Suprapubic skin (tissue), 4 donors: ENCODE measurements around the gene IGFBP4. TPM values are rescaled to one million over a fixed set of nuclear protein-coding genes. Genes with fewer than 3 reads are reported as not detected.

Experiments
- DNase-seq, 2 donors: peaks; one replicate each; pipeline ENCODE4 v3.0.0-alpha.2; 2019; ENCODE audit warnings: low spot score in 2 of 2
- H3K27ac ChIP-seq: fragments of 200-600 bp; sonication (generic); one replicate; pipeline ENCODE4 v1.5.1; 2019
- H3K27me3 ChIP-seq: fragments of 200-600 bp; sonication (generic); one replicate; pipeline ENCODE4 v1.5.1; 2019
- H3K36me3 ChIP-seq: fragments of 200-600 bp; sonication (generic); one replicate; pipeline ENCODE4 v1.5.1; 2019
- H3K4me1 ChIP-seq: fragments of 200-600 bp; sonication (generic); one replicate; pipeline ENCODE4 v1.5.1; 2019
- H3K4me3 ChIP-seq: fragments of 200-600 bp; sonication (generic); one replicate; pipeline ENCODE4 v1.5.1; 2019; ENCODE audit warnings: mild to moderate bottlenecking
- H3K9me3 ChIP-seq: fragments of 200-600 bp; sonication (generic); one replicate; pipeline ENCODE4 v1.5.1; 2019
- EP300 ChIP-seq: sonication (generic); formaldehyde crosslinking; IDR thresholded peaks from one replicate; pipeline ENCODE4 v1.6.1; 2017; ENCODE audit warnings: antibody characterized with exemption
- POLR2A ChIP-seq, 2 donors: fragments of 450-650 bp; IDR thresholded peaks; one replicate each; pipeline ENCODE4 v1.6.1; 2017; ENCODE audit warnings: antibody characterized with exemption in 2 of 2, mild to moderate bottlenecking in 2 of 2, moderate library complexity in 2 of 2
- POLR2AphosphoS5 ChIP-seq, 3 donors: sonication (generic); formaldehyde crosslinking; IDR thresholded peaks; one replicate each; pipeline ENCODE4 v1.6.1; 2017; ENCODE audit warnings: antibody characterized with exemption in 3 of 3
- WGBS: methylation state at CpG from one replicate; pipeline ENCODE4 v1.1.5; 2018; 5-methylcytosine and 5-hydroxymethylcytosine counted together
- total RNA-seq, 4 donors: library from RNA; depleted of rRNA; stranded (reverse); fragments of >200 nt; gene quantifications; one replicate each; pipeline ENCODE4 v1.1.0, GENCODE V29; 2016
- TF ChIP-seq, protein P1 (sequence below), 2 donors: fragments of 200-600 bp in 1 of 2; fragments of 450-650 bp in 1 of 2; sonication (generic) in 1 of 2; IDR thresholded peaks; one replicate each; pipeline ENCODE4 v1.5.1; 2016 to 2019; ENCODE audit warnings: antibody characterized with exemption in 2 of 2, mild to moderate bottlenecking in 1 of 2, moderate library complexity in 1 of 2

IGFBP4 gene
- total RNA-seq, 4 donors from 2014 or later, result 45.0 to 88.8 (median 74.6) TPM

DNA sequence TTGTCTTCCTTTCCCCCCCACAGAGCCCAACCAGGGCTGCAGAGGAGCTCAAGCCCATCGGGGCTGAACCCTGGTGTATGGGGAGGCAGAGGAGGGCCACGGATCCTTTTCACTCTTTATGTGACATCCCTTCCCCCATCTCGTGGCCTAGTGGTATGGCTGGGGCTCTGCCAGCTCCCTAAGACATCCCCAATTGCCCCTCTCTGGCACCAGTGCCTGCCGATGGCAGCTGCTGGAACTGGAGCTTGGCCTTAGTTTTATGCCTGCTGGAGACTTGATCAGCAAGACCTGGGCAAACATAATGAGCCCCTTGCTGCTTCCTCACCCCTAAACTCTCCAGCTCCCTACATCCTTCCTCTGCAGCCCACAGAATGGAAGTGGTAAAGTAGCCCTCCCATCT lies 17.5 kb upstream of the IGFBP4 start:
- peak in 1 of 2 donors; percentile 40 for DNase-seq
- no peak overlapping the region for H3K27ac ChIP-seq
- H3K36me3 ChIP-seq, result no peaks in the 10 kb centered on the region
- TF ChIP-seq EP300, result no peak
- TF ChIP-seq POLR2AphosphoS5 (IDR thresholded peaks at IDR 0.05), result no peak
- TF ChIP-seq POLR2A (IDR thresholded peaks at IDR 0.05), result no peak
- TF ChIP-seq, protein P1, sequence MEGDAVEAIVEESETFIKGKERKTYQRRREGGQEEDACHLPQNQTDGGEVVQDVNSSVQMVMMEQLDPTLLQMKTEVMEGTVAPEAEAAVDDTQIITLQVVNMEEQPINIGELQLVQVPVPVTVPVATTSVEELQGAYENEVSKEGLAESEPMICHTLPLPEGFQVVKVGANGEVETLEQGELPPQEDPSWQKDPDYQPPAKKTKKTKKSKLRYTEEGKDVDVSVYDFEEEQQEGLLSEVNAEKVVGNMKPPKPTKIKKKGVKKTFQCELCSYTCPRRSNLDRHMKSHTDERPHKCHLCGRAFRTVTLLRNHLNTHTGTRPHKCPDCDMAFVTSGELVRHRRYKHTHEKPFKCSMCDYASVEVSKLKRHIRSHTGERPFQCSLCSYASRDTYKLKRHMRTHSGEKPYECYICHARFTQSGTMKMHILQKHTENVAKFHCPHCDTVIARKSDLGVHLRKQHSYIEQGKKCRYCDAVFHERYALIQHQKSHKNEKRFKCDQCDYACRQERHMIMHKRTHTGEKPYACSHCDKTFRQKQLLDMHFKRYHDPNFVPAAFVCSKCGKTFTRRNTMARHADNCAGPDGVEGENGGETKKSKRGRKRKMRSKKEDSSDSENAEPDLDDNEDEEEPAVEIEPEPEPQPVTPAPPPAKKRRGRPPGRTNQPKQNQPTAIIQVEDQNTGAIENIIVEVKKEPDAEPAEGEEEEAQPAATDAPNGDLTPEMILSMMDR (IDR thresholded peaks at IDR 0.05), result no peak
- H3K9me3 ChIP-seq, result no peaks in the 10 kb centered on the region
- no peak overlapping the region for H3K4me3 ChIP-seq
- no peaks in the 10 kb centered on the region for H3K4me1 ChIP-seq
- WGBS, result 74% methylated on average over 4 of the region's 4 CpGs
- H3K27me3 ChIP-seq, result no peaks in the 10 kb centered on the region

DNA sequence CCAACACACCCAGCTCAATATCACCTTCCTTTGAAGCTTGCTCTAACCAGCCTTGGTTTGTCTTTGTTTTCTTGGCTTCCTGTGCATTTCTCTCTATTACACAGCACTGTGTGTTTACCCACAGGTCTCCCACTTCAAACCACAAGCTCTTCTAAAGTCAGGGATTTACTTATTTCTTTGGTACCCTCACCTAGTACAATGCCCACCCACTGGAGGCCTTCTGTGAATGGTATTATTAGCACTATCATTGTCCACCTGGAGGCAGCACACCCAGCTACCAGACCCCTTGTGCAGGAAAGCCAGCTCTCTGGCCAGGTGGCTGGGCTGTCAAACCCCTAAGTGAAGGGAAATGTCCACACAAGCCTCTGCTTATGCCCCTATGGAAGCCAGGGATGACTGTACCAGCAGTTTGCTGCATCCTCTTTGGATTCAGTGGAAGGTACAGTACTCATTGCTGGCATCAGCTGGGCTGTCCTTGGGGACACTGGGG lies 16.2 kb upstream of the IGFBP4 start:
- no peak overlapping the region for H3K4me3 ChIP-seq
- H3K27me3 ChIP-seq, result no peaks in the 10 kb centered on the region
- H3K36me3 ChIP-seq, result no peaks in the 10 kb centered on the region
- DNase-seq, result peak in 1 of 2 donors; percentile 16
- H3K27ac ChIP-seq, result no peak overlapping the region
- no peaks in the 10 kb centered on the region for H3K4me1 ChIP-seq
- TF ChIP-seq POLR2AphosphoS5 (IDR thresholded peaks at IDR 0.05) (no peak), EP300 (no peak), POLR2A (IDR thresholded peaks at IDR 0.05) (no peak)
- TF ChIP-seq, protein P1 (IDR thresholded peaks at IDR 0.05), result no peak
- H3K9me3 ChIP-seq, result no peaks in the 10 kb centered on the region

DNA sequence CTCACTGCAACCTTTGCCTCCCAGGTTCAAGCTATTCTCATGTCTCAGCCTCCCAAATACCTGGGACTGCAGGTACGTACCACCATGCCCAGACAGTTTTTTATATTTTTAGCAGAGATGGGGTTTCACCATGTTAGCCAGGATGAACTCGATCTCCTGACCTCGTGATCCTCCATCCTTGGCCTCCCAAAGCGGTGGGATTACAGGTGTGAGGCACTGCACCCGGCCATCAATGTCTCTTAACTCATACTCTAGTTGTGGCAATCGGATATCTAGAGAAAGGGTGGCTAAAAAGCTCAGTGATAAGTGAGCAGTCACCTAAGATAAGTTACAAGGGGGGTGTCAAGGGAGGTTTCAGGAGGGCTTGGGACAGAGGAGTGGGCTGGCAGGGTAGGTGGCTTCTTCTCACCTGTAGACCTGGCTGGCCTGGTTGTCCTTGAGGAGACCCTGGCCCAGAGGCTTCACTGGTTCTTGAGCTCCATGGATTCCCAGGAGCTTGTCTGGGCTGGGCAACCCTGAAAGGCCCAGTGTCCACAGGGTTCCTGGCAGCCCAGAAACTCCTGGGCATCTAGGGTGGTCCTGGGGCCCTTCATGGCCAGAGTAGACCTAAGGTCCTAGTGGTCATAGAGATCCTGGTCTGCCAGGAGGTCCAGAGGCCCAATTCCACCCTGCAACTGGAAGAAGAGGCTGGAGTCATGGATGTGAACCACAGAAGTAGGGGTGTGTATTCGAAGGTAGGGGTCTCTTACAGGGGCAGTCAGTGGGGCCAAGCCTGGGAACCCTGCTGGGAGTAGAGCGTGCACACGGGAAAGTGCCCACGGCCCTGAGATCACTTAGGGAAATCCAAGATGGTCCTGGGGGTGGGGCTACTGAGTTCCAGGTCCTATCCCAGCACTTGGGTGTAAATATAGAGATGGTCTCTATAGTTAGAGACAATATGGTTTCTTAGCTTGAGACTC lies 12.7 kb upstream of the IGFBP4 start:
- H3K9me3 ChIP-seq, result no peaks in the 10 kb centered on the region
- no peaks in the 10 kb centered on the region for H3K27me3 ChIP-seq
- H3K36me3 ChIP-seq, result no peaks in the 10 kb centered on the region
- no peak for TF ChIP-seq POLR2AphosphoS5 (IDR thresholded peaks at IDR 0.05)
- no peak for TF ChIP-seq POLR2A (IDR thresholded peaks at IDR 0.05)
- TF ChIP-seq, protein P1 (IDR thresholded peaks at IDR 0.05), result no peak
- TF ChIP-seq EP300, result no peak
- WGBS, result 94% methylated on average over 10 of the region's 10 CpGs
- H3K27ac ChIP-seq, result no peak overlapping the region
- H3K4me3 ChIP-seq, result no peak overlapping the region
- DNase-seq, result peak; percentile 34 to 57
- no peaks in the 10 kb centered on the region for H3K4me1 ChIP-seq

DNA sequence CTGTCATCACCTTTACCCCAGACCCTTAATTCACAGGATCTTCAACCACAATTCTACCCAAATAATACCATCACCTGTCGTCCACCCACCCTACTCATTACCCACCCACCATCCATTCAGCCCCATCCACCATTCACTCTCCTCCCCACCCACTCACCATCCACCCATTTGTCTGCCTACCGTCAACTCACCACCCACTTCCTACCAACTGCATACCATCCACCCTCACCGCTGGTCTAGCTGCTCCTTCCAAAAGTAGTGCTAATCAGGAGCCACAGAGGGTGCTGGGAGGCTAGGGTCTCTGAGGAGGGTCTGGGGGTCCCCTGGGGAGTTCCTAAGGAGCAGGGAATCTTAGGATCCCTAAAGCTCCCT lies 12.0 kb upstream of the IGFBP4 start:
- no peaks in the 10 kb centered on the region for H3K9me3 ChIP-seq
- H3K36me3 ChIP-seq, result no peaks in the 10 kb centered on the region
- no peaks in the 10 kb centered on the region for H3K4me1 ChIP-seq
- no peak overlapping the region for H3K27ac ChIP-seq
- DNase-seq, result peak; percentile 35 to 49
- WGBS, result 91% methylated on average over 3 of the region's 3 CpGs
- no peaks in the 10 kb centered on the region for H3K27me3 ChIP-seq
- TF ChIP-seq, protein P1 (IDR thresholded peaks at IDR 0.05), result no peak
- TF ChIP-seq POLR2A (IDR thresholded peaks at IDR 0.05) (no peak), EP300 (no peak), POLR2AphosphoS5 (IDR thresholded peaks at IDR 0.05) (no peak)
- H3K4me3 ChIP-seq, result no peak overlapping the region

DNA sequence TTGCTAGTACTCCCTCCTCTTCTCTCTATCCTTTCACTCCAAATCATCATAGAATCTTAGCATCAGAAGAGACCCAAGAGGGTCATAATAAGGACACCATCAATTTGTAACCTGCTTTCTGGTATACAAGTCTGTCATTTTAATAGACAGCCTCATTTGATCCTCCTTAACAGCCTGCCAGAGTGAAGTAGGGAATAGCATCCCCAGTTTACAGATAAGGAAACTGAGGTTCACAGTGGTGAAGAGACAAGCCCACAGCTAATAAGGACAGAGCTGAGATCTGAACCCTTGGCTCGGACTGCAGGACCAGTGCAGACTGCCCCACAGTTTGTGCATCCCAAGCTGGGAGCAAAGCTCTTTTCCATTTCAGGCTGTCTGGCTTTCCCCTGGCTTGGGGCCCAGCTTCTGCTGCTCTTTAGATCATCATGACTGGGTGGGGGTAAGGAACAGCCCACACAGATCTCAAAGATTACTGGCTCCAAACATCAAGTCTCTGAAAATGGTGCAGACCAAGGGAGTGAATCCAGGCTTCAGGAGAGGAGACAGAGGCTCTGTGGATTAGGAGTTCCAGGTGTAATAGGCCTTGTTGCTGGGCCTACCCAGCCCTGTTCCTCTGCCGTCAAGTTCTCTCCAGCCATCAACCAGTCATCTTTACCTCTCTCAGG lies 10.3 kb upstream of the IGFBP4 start:
- H3K27ac ChIP-seq, result no peak overlapping the region
- 39% methylated on average over 2 of the region's 2 CpGs for WGBS
- H3K36me3 ChIP-seq, result no peaks in the 10 kb centered on the region
- peak; percentile 26 to 65 for DNase-seq
- no peak overlapping the region for H3K4me3 ChIP-seq
- no peaks in the 10 kb centered on the region for H3K9me3 ChIP-seq
- TF ChIP-seq POLR2AphosphoS5 (IDR thresholded peaks at IDR 0.05) (no peak), EP300 (no peak), POLR2A (IDR thresholded peaks at IDR 0.05) (no peak)
- TF ChIP-seq, protein P1 (IDR thresholded peaks at IDR 0.05), result no peak
- no peaks in the 10 kb centered on the region for H3K27me3 ChIP-seq
- peaks cover 7% of the 10 kb centered on the region for H3K4me1 ChIP-seq
